ENCODE measurements around the gene SH3GL3.

SH3GL3 gene

GRCh38 chr15:83556754-83557153 lies 109.6 kb downstream of the SH3GL3 start:
- DNase-seq (ENCODE audit: low spot score), result no peak
- TF ChIP-seq, protein P1, sequence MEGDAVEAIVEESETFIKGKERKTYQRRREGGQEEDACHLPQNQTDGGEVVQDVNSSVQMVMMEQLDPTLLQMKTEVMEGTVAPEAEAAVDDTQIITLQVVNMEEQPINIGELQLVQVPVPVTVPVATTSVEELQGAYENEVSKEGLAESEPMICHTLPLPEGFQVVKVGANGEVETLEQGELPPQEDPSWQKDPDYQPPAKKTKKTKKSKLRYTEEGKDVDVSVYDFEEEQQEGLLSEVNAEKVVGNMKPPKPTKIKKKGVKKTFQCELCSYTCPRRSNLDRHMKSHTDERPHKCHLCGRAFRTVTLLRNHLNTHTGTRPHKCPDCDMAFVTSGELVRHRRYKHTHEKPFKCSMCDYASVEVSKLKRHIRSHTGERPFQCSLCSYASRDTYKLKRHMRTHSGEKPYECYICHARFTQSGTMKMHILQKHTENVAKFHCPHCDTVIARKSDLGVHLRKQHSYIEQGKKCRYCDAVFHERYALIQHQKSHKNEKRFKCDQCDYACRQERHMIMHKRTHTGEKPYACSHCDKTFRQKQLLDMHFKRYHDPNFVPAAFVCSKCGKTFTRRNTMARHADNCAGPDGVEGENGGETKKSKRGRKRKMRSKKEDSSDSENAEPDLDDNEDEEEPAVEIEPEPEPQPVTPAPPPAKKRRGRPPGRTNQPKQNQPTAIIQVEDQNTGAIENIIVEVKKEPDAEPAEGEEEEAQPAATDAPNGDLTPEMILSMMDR (IDR thresholded peaks at IDR 0.05; ENCODE audit: borderline replicate concordance, control extremely low read depth, extremely low read depth, insufficient read depth, missing control alignments), result no peak
- in situ Hi-C loops (cut with MboI; ENCODE audit: low sequenced_read_pairs, unreplicated experiment), result loop anchor here (10.0 to 25.0 kb wide), 2 partner anchors 122 to 294 kb away; no protein-coding TSS in a partner anchor

- TF ChIP-seq, protein P1 (IDR thresholded peaks at IDR 0.05; ENCODE audit: borderline replicate concordance, control extremely low read depth, extremely low read depth, insufficient read depth, missing control alignments), result no peak
- DNase-seq (ENCODE audit: low spot score), result no peak
- in situ Hi-C loops (cut with MboI; ENCODE audit: low sequenced_read_pairs, unreplicated experiment), result loop anchor here (10.0 to 25.0 kb wide), 2 partner anchors 123 to 296 kb away; no protein-coding TSS in a partner anchor
Observed at GRCh38 chr15:83558146-83558545, 111.0 kb downstream of the SH3GL3 start.

- TF ChIP-seq, protein P1 (IDR thresholded peaks at IDR 0.05; ENCODE audit: borderline replicate concordance, control extremely low read depth, extremely low read depth, insufficient read depth, missing control alignments), result peak; percentile 77
- DNase-seq (ENCODE audit: low spot score), result peak; percentile 59
- in situ Hi-C loops (cut with MboI; ENCODE audit: low sequenced_read_pairs, unreplicated experiment), result loop anchor here (10.0 to 25.0 kb wide), 2 partner anchors 125 to 297 kb away; no protein-coding TSS in a partner anchor
Observed at GRCh38 chr15:83559310-83559966, 112.3 kb downstream of the SH3GL3 start.

- in situ Hi-C loops (cut with MboI; ENCODE audit: low sequenced_read_pairs, unreplicated experiment), result loop anchor here (25.0 kb wide), 1 partner anchor 299 kb away; no protein-coding TSS in a partner anchor
- TF ChIP-seq, protein P1 (IDR thresholded peaks at IDR 0.05; ENCODE audit: borderline replicate concordance, control extremely low read depth, extremely low read depth, insufficient read depth, missing control alignments), result no peak
- no peak for DNase-seq (ENCODE audit: low spot score)
Observed at GRCh38 chr15:83561661-83562060, 114.5 kb downstream of the SH3GL3 start.

DNA sequence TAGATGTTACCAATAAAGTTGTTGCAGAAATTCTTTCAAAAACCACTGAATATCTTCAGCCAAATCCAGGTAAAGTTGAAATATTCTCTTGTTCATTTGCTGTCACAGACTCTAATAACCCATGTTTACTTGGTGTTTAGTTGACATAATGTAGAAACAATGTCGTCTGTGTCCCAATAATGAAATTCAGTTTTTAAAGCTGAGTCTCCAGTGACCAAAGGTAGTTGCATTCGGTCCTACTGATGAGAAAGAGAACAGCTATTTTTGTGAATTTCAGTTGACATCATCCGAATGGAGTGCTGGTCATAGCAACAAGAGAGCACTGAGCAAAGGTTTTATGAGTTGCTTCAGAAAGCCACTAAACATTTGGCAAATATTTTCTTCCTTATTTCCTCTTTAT lies 118.0 kb downstream of the SH3GL3 start:
- in situ Hi-C loops (cut with MboI; ENCODE audit: low sequenced_read_pairs, unreplicated experiment), result loop anchor here (25.0 kb wide), 1 partner anchor 303 kb away; no protein-coding TSS in a partner anchor
- TF ChIP-seq, protein P1 (IDR thresholded peaks at IDR 0.05; ENCODE audit: borderline replicate concordance, control extremely low read depth, extremely low read depth, insufficient read depth, missing control alignments), result no peak

GRCh38 chr15:83565553-83566159 lies 118.5 kb downstream of the SH3GL3 start:
- peak; percentile 33 for DNase-seq (ENCODE audit: low spot score)
- in situ Hi-C loops (cut with MboI; ENCODE audit: low sequenced_read_pairs, unreplicated experiment), result loop anchor here (25.0 kb wide), 1 partner anchor 303 kb away; no protein-coding TSS in a partner anchor
- TF ChIP-seq, protein P1 (IDR thresholded peaks at IDR 0.05; ENCODE audit: borderline replicate concordance, control extremely low read depth, extremely low read depth, insufficient read depth, missing control alignments), result peak; percentile 43

More for the DNA sequence above, 118.0 kb downstream of the SH3GL3 start:
- no peak for DNase-seq (ENCODE audit: low spot score)
